GM21423 (cell line): ENCODE data around the gene ZC3H12A.
"Not testable (repeated sequence)": the region's sequence is repeated elsewhere in the genome, so short reads cannot be mapped to it uniquely, and the experiment has no call there.

Experiments
- ATAC-seq: cut with Tn5 transposase; IDR thresholded peaks from one replicate; pipeline ENCODE4 v1.9.1; 2021; ENCODE audit warnings: mild to moderate bottlenecking, moderate library complexity; ENCODE audit not compliant: unreplicated experiment

The ZC3H12A gene

GRCh38 chr1:37498872-37499617 is 24.7 kb downstream of the ZC3H12A start:
- no peak for ATAC-seq

- ATAC-seq, result no peak
These were observed 27.3 kb downstream of the ZC3H12A start for GRCh38 chr1:37501661-37502060.

- ATAC-seq, result no peak
These were observed 27.7 kb downstream of the ZC3H12A start for GRCh38 chr1:37502104-37502503.

- ATAC-seq, result not testable (repeated sequence)
These were observed 28.4 kb downstream of the ZC3H12A start for GRCh38 chr1:37502791-37503190.

GRCh38 chr1:37506740-37507139 is 32.4 kb downstream of the ZC3H12A start:
- ATAC-seq, result no peak

- ATAC-seq, result no peak
These were observed 34.8 kb downstream of the ZC3H12A start for GRCh38 chr1:37509181-37509580.

GRCh38 chr1:37513795-37514349 is 39.5 kb downstream of the ZC3H12A start:
- peak; percentile 23 for ATAC-seq

GRCh38 chr1:37514350-37515184 is 40.2 kb downstream of the ZC3H12A start, which contains the start of gene MEAF6:
Gene MEAF6 (minus strand): TSS chr1:37514766. CDS start chr1:37514746, 20 bp downstream.
- peak; percentile 88 for ATAC-seq

- no peak for ATAC-seq
These were observed 41.0 kb downstream of the ZC3H12A start for GRCh38 chr1:37515185-37516034.

GRCh38 chr1:37517569-37517968 is 43.2 kb downstream of the ZC3H12A start:
- ATAC-seq, result no peak

- ATAC-seq, result not testable (repeated sequence)
These were observed 43.9 kb downstream of the ZC3H12A start for GRCh38 chr1:37518241-37518640.

- ATAC-seq, result not testable (repeated sequence)
These were observed 44.5 kb downstream of the ZC3H12A start for GRCh38 chr1:37518929-37519328.

- no peak for ATAC-seq
These were observed 45.2 kb downstream of the ZC3H12A start for GRCh38 chr1:37519613-37520012.

- ATAC-seq, result not testable (repeated sequence)
These were observed 55.5 kb downstream of the ZC3H12A start for GRCh38 chr1:37529888-37530287.

GRCh38 chr1:37532418-37533156 is 58.2 kb downstream of the ZC3H12A start:
- ATAC-seq, result not testable (repeated sequence)

- ATAC-seq, result no peak
These were observed 59.1 kb downstream of the ZC3H12A start for GRCh38 chr1:37533317-37534093.
